ENCODE data around the gene TK1.

- TF ChIP-seq CTCF (IDR thresholded peaks at IDR 0.05; ENCODE audit: low read length) = no peak
- TF ChIP-seq EZH2phosphoT487 (IDR thresholded peaks at IDR 0.05; ENCODE audit: low read length) = no peak
Observed at GRCh38 chr17:78170692-78171590, 15.9 kb downstream of the TK1 start.
